Measurements from ENCODE around the gene NDUFAF8.

The NDUFAF8 gene

DNA sequence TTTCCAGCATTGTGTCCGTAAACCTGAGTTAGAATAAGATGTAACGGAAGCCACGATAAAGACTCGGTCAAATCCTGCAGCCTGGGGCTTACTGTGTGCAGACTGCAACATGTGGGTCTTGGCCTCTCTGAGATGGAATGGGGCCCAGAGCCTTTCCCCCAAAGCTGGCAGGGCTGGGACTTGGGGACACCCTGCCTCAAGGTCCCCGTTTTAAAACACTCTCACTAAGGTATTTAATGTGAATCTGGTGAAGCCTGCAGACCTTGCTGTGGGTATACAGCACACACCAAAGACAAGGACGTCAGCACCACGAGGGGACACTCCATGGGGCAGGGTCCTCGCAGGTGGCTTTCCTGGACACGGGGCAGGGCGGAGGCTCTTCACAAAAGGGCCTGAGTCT, 2.1 kb downstream of the NDUFAF8 start:
- ATAC-seq: no peak
- no peak for TF ChIP-seq RARB (CRISPR knock-in tag; IDR thresholded peaks at IDR 0.05)
- TF ChIP-seq CREB5 (CRISPR knock-in tag; IDR thresholded peaks at IDR 0.05; ENCODE audit: low read depth): no peak
- TF ChIP-seq ZC3H10 (CRISPR knock-in tag; IDR thresholded peaks at IDR 0.05): no peak
- no peak for TF ChIP-seq TSHZ2 (CRISPR knock-in tag; IDR thresholded peaks at IDR 0.05)
- TF ChIP-seq OSR1 (CRISPR knock-in tag; IDR thresholded peaks at IDR 0.05): no peak
- TF ChIP-seq ZFP30 (CRISPR knock-in tag; IDR thresholded peaks at IDR 0.05): no peak
- no peak for TF ChIP-seq SNAI2 (CRISPR knock-in tag; IDR thresholded peaks at IDR 0.05)
- no peak for TF ChIP-seq ESRRG (CRISPR knock-in tag; IDR thresholded peaks at IDR 0.05)
- no peak for TF ChIP-seq CSDC2 (CRISPR knock-in tag; IDR thresholded peaks at IDR 0.05)
- TF ChIP-seq, protein P1, sequence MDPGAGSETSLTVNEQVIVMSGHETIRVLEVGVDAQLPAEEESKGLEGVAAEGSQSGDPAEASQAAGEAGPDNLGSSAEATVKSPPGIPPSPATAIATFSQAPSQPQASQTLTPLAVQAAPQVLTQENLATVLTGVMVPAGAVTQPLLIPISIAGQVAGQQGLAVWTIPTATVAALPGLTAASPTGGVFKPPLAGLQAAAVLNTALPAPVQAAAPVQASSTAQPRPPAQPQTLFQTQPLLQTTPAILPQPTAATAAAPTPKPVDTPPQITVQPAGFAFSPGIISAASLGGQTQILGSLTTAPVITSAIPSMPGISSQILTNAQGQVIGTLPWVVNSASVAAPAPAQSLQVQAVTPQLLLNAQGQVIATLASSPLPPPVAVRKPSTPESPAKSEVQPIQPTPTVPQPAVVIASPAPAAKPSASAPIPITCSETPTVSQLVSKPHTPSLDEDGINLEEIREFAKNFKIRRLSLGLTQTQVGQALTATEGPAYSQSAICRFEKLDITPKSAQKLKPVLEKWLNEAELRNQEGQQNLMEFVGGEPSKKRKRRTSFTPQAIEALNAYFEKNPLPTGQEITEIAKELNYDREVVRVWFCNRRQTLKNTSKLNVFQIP (CRISPR knock-in tag; IDR thresholded peaks at IDR 0.05; ENCODE audit: borderline replicate concordance, low read depth): no peak
- no peak for TF ChIP-seq GLIS3 (CRISPR knock-in tag; IDR thresholded peaks at IDR 0.05)
- TF ChIP-seq ISL1 (CRISPR knock-in tag; IDR thresholded peaks at IDR 0.05): no peak
- TF ChIP-seq ARNTL (CRISPR knock-in tag; IDR thresholded peaks at IDR 0.05; ENCODE audit: borderline replicate concordance, low read depth): no peak
- no peak for TF ChIP-seq ZNF8 (CRISPR knock-in tag; IDR thresholded peaks at IDR 0.05)
- TF ChIP-seq PPARA (CRISPR knock-in tag; IDR thresholded peaks at IDR 0.05; ENCODE audit: borderline replicate concordance): no peak
- TF ChIP-seq ZNF565 (CRISPR knock-in tag; conservative IDR thresholded peaks at IDR 0.05; ENCODE audit: low read depth): no peak
- no peak for TF ChIP-seq BACH2 (CRISPR knock-in tag; IDR thresholded peaks at IDR 0.05; ENCODE audit: borderline replicate concordance)

GRCh38 chr17:81241648-81242420, 2.7 kb downstream of the NDUFAF8 start:
- no peak for ATAC-seq
- TF ChIP-seq ARNTL (CRISPR knock-in tag; IDR thresholded peaks at IDR 0.05; ENCODE audit: borderline replicate concordance, low read depth): no peak
- TF ChIP-seq ZNF8 (CRISPR knock-in tag; IDR thresholded peaks at IDR 0.05): no peak
- no peak for TF ChIP-seq ZFP3 (CRISPR knock-in tag; IDR thresholded peaks at IDR 0.05)

DNA sequence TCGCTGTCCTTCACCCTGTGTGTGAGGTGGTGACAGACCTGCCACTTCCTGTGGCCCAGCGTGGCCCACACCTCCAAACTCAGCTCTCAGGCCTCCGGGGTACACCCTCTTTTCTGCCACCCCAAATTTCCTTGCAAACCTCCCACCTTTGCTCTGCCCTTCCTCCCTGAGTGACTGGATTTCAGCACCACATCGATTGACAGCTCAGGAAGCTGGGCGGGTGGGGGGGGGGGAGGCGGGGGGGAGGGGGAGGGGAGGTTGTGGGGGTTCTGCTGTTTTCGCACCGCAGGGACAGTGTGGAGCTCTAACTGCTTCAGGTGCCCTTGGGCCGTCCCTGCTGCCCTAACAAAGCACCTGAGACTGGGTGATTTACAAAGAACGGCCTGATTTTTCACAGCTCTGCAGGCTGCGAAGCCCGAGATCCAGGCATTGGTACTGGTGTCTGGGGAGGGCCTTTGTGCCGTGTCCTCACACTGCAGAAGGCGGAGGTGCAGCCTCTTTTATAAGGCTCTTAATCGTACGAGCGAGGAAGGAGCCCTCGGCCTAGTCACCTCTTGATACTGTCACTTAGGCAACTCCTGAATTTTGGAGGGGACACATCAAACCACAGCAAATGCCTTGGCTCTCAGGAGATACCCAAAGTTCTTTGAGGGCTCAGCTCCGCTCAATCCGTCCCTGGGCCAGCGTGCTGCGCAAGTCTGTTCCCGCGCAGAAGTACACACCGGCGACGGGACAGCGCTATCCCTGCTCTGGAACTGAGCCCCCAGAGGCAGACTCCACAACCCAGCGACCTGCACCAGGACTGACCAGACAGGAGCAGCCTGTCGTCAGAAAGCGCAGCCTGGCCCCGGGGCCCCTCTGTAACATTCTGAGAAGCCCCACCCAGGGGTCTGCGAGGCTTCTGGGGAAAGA, 3.6 kb downstream of the NDUFAF8 start:
- no peak for ATAC-seq
- TF ChIP-seq TCF4 (CRISPR knock-in tag; IDR thresholded peaks at IDR 0.05; ENCODE audit: borderline replicate concordance) (no peak), SNAI2 (CRISPR knock-in tag; IDR thresholded peaks at IDR 0.05) (no peak), ZFP3 (CRISPR knock-in tag; IDR thresholded peaks at IDR 0.05) (no peak), CREB5 (CRISPR knock-in tag; IDR thresholded peaks at IDR 0.05; ENCODE audit: low read depth) (no peak), ZFP30 (CRISPR knock-in tag; IDR thresholded peaks at IDR 0.05) (no peak), CSDC2 (CRISPR knock-in tag; IDR thresholded peaks at IDR 0.05) (no peak), ARNTL (CRISPR knock-in tag; IDR thresholded peaks at IDR 0.05; ENCODE audit: borderline replicate concordance, low read depth) (no peak), RARB (CRISPR knock-in tag; IDR thresholded peaks at IDR 0.05) (no peak), ZNF70 (CRISPR knock-in tag; IDR thresholded peaks at IDR 0.05) (no peak), PPARA (CRISPR knock-in tag; IDR thresholded peaks at IDR 0.05; ENCODE audit: borderline replicate concordance) (no peak)
- TF ChIP-seq, protein P1 (CRISPR knock-in tag; IDR thresholded peaks at IDR 0.05; ENCODE audit: borderline replicate concordance, low read depth): no peak
- TF ChIP-seq, protein P2, sequence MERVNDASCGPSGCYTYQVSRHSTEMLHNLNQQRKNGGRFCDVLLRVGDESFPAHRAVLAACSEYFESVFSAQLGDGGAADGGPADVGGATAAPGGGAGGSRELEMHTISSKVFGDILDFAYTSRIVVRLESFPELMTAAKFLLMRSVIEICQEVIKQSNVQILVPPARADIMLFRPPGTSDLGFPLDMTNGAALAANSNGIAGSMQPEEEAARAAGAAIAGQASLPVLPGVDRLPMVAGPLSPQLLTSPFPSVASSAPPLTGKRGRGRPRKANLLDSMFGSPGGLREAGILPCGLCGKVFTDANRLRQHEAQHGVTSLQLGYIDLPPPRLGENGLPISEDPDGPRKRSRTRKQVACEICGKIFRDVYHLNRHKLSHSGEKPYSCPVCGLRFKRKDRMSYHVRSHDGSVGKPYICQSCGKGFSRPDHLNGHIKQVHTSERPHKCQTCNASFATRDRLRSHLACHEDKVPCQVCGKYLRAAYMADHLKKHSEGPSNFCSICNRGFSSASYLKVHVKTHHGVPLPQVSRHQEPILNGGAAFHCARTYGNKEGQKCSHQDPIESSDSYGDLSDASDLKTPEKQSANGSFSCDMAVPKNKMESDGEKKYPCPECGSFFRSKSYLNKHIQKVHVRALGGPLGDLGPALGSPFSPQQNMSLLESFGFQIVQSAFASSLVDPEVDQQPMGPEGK (CRISPR knock-in tag; IDR thresholded peaks at IDR 0.05; ENCODE audit: borderline replicate concordance): no peak
- TF ChIP-seq, protein P3, sequence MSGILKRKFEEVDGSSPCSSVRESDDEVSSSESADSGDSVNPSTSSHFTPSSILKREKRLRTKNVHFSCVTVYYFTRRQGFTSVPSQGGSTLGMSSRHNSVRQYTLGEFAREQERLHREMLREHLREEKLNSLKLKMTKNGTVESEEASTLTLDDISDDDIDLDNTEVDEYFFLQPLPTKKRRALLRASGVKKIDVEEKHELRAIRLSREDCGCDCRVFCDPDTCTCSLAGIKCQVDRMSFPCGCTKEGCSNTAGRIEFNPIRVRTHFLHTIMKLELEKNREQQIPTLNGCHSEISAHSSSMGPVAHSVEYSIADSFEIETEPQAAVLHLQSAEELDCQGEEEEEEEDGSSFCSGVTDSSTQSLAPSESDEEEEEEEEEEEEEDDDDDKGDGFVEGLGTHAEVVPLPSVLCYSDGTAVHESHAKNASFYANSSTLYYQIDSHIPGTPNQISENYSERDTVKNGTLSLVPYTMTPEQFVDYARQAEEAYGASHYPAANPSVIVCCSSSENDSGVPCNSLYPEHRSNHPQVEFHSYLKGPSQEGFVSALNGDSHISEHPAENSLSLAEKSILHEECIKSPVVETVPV (CRISPR knock-in tag; IDR thresholded peaks at IDR 0.05): no peak

Measured in SK-N-SH treated with all-trans-retinoic acid at 6 μM for 48 hours (cell line).